CD4-positive, CD25-positive, alpha-beta regulatory T cell (primary cell): ENCODE measurements around the gene MEGF6. TPM values are rescaled to one million over a fixed set of nuclear protein-coding genes. Genes with fewer than 3 reads are reported as not detected.

Experiments
- ATAC-seq, 2 donors: fragments of 150-1000 bp; cut with Tn5 transposase; one replicate each; pipeline ENCODE4 v1.10.0; 2021; ENCODE audit warnings: low read depth in 2 of 2, moderate number of reproducible peaks in 2 of 2, moderate library complexity in 1 of 2
- DNase-seq, 3 donors: peaks; one replicate each; pipeline versions ENCODE4 v3.0.0 to v3.0.0-alpha.2; 2012 to 2022; ENCODE audit warnings: mixed read lengths in 1 of 3
- H3K27ac ChIP-seq: one replicate; pipeline ENCODE4 v1.7.0; 2013; ENCODE audit warnings: mild to moderate bottlenecking, low read length; ENCODE audit not compliant: insufficient read depth, poor library complexity, severe bottlenecking
- H3K27me3 ChIP-seq: one replicate; pipeline ENCODE4 v1.7.0; 2013; ENCODE audit warnings: low read length; ENCODE audit not compliant: control insufficient read depth, insufficient read depth
- H3K36me3 ChIP-seq: one replicate; pipeline ENCODE4 v1.7.0; 2013; ENCODE audit warnings: mild to moderate bottlenecking, low read length, moderate library complexity; ENCODE audit not compliant: control insufficient read depth, insufficient read depth
- H3K4me1 ChIP-seq: 2 replicates; pipeline ENCODE4 v1.7.0; 2013; ENCODE audit warnings: mild to moderate bottlenecking, low read length; ENCODE audit not compliant: insufficient read depth, control insufficient read depth, poor library complexity, severe bottlenecking
- H3K4me3 ChIP-seq: one replicate; pipeline ENCODE4 v1.7.0; 2013; ENCODE audit warnings: low read depth, mild to moderate bottlenecking, low read length, moderate library complexity
- H3K9me3 ChIP-seq, 2 experiments: 1 replicate in 1 of 2; 2 replicates in 1 of 2; pipeline ENCODE4 v1.7.0; 2013; ENCODE audit warnings: low read length in 2 of 2, mild to moderate bottlenecking in 1 of 2, moderate library complexity in 1 of 2; ENCODE audit not compliant: control insufficient read depth in 2 of 2
- H3K27ac Mint-ChIP-seq, 3 donors: one replicate each; pipeline ENCODE4 v1.8.0; 2020 to 2022; ENCODE audit warnings: mild to moderate bottlenecking in 3 of 3, mixed read lengths in 3 of 3, moderate library complexity in 2 of 3
- H3K27me3 Mint-ChIP-seq: one replicate; pipeline ENCODE4 v1.8.0; 2022; ENCODE audit warnings: mild to moderate bottlenecking, mixed read lengths
- H3K36me3 Mint-ChIP-seq: one replicate; pipeline ENCODE4 v1.8.0; 2020; ENCODE audit warnings: mixed read lengths
- H3K4me1 Mint-ChIP-seq, 4 donors: one replicate each; pipeline ENCODE4 v1.8.0; 2020 to 2022; ENCODE audit warnings: mixed read lengths in 4 of 4, mild to moderate bottlenecking in 1 of 4
- H3K4me3 Mint-ChIP-seq, 4 donors: one replicate each; pipeline ENCODE4 v1.8.0; 2020 to 2022; ENCODE audit warnings: mild to moderate bottlenecking in 4 of 4, mixed read lengths in 4 of 4, moderate library complexity in 3 of 4
- H3K9me3 Mint-ChIP-seq, 7 donors: one replicate each; pipeline ENCODE4 v1.8.0; 2020 to 2022; ENCODE audit warnings: mixed read lengths in 7 of 7, mild to moderate bottlenecking in 3 of 7, moderate library complexity in 2 of 7
- polyA plus RNA-seq, 4 donors: library from polyadenylated mRNA; unstranded; fragments of 300-500 nt; fragmentation: Illumina TruSeq; gene quantifications; one replicate each; pipeline ENCODE4 v1.2.3, GENCODE V29; 2021
- total RNA-seq: library from RNA; stranded (reverse); gene quantifications from one replicate; pipeline ENCODE4 v1.2.3, GENCODE V29; 2022

MEGF6 gene
- total and polyA plus RNA-seq, 5 donors from 2014 or later, result 4.7 to 123 (median 6.8) TPM

GRCh38 chr1:3519301-3519885, 91.9 kb downstream of the MEGF6 start:
- H3K4me3 Mint-ChIP-seq, result no peak overlapping the region
- H3K4me1 ChIP-seq, result no peaks in the 10 kb centered on the region
- no peaks in the 10 kb centered on the region for H3K36me3 ChIP-seq
- no peak for DNase-seq
- H3K9me3 Mint-ChIP-seq, result no peaks in the 10 kb centered on the region
- no peak for ATAC-seq
- H3K4me3 ChIP-seq, result no peak overlapping the region
- no peaks in the 10 kb centered on the region for H3K27me3 ChIP-seq
- peaks cover 0 to 4% (median under 1%) of the 10 kb centered on the region in 4 donors for H3K4me1 Mint-ChIP-seq
- H3K27me3 Mint-ChIP-seq, result no peaks in the 10 kb centered on the region
- H3K27ac ChIP-seq, result no peak overlapping the region
- no peaks in the 10 kb centered on the region for H3K9me3 ChIP-seq
- H3K36me3 Mint-ChIP-seq, result no peaks in the 10 kb centered on the region
- H3K27ac Mint-ChIP-seq, result no peak overlapping the region

- Mint-ChIP-seq H3K27ac (no peak overlapping the region), H3K9me3 (no peaks in the 10 kb centered on the region), H3K4me1 (peaks cover 0 to 2% (median 0%) of the 10 kb centered on the region in 4 donors), H3K4me3 (no peak overlapping the region), H3K27me3 (no peaks in the 10 kb centered on the region), H3K36me3 (no peaks in the 10 kb centered on the region)
- no peaks in the 10 kb centered on the region for H3K9me3 ChIP-seq
- no peaks in the 10 kb centered on the region for H3K36me3 ChIP-seq
- no peak overlapping the region for H3K4me3 ChIP-seq
- no peaks in the 10 kb centered on the region for H3K4me1 ChIP-seq
- no peak overlapping the region for H3K27ac ChIP-seq
- DNase-seq (no peak), ATAC-seq (no peak)
- H3K27me3 ChIP-seq, result no peaks in the 10 kb centered on the region
Observed at GRCh38 chr1:3518756-3519155, 92.6 kb downstream of the MEGF6 start.

GRCh38 chr1:3518256-3518655, 93.1 kb downstream of the MEGF6 start:
- Histone ChIP-seq H3K4me3 (no peak overlapping the region), H3K27ac (no peak overlapping the region), H3K27me3 (no peaks in the 10 kb centered on the region), H3K9me3 (no peaks in the 10 kb centered on the region), H3K4me1 (no peaks in the 10 kb centered on the region), H3K36me3 (peaks cover 3% of the 10 kb centered on the region)
- no peak overlapping the region for H3K4me3 Mint-ChIP-seq
- DNase-seq (peak; percentile 13 to 23 (median 18)), ATAC-seq (no peak)
- no peaks in the 10 kb centered on the region for H3K27me3 Mint-ChIP-seq
- H3K4me1 Mint-ChIP-seq, result peaks cover 0 to 2% (median 0%) of the 10 kb centered on the region in 4 donors
- no peak overlapping the region for H3K27ac Mint-ChIP-seq
- H3K9me3 Mint-ChIP-seq, result no peaks in the 10 kb centered on the region
- H3K36me3 Mint-ChIP-seq, result no peaks in the 10 kb centered on the region

GRCh38 chr1:3516911-3517675, 94.2 kb downstream of the MEGF6 start:
- peaks cover 0 to 2% (median 0%) of the 10 kb centered on the region in 4 donors for H3K4me1 Mint-ChIP-seq
- H3K36me3 ChIP-seq, result peaks cover 4% of the 10 kb centered on the region
- H3K4me3 ChIP-seq, result no peak overlapping the region
- H3K4me1 ChIP-seq, result no peaks in the 10 kb centered on the region
- no peaks in the 10 kb centered on the region for H3K9me3 ChIP-seq
- H3K27me3 Mint-ChIP-seq, result no peaks in the 10 kb centered on the region
- ATAC-seq (no peak), DNase-seq (no peak)
- no peak overlapping the region for H3K4me3 Mint-ChIP-seq
- H3K27ac ChIP-seq, result no peak overlapping the region
- no peak overlapping the region for H3K27ac Mint-ChIP-seq
- H3K27me3 ChIP-seq, result no peaks in the 10 kb centered on the region
- no peaks in the 10 kb centered on the region for H3K9me3 Mint-ChIP-seq
- no peaks in the 10 kb centered on the region for H3K36me3 Mint-ChIP-seq

GRCh38 chr1:3516481-3516869, 94.8 kb downstream of the MEGF6 start:
- H3K4me3 Mint-ChIP-seq, result no peak overlapping the region
- no peak overlapping the region for H3K4me3 ChIP-seq
- no peaks in the 10 kb centered on the region for H3K9me3 ChIP-seq
- H3K36me3 Mint-ChIP-seq, result no peaks in the 10 kb centered on the region
- peaks cover 8% of the 10 kb centered on the region for H3K36me3 ChIP-seq
- ATAC-seq (no peak), DNase-seq (no peak)
- H3K9me3 Mint-ChIP-seq, result no peaks in the 10 kb centered on the region
- no peaks in the 10 kb centered on the region for H3K27me3 Mint-ChIP-seq
- no peaks in the 10 kb centered on the region for H3K27me3 ChIP-seq
- no peak overlapping the region for H3K27ac Mint-ChIP-seq
- H3K4me1 ChIP-seq, result no peaks in the 10 kb centered on the region
- no peak overlapping the region for H3K27ac ChIP-seq
- peaks cover 0 to 2% (median 0%) of the 10 kb centered on the region in 4 donors for H3K4me1 Mint-ChIP-seq

GRCh38 chr1:3515774-3516480, 95.4 kb downstream of the MEGF6 start:
- no peak for ATAC-seq

GRCh38 chr1:3515272-3515671, 96.0 kb downstream of the MEGF6 start:
- Histone ChIP-seq H3K36me3 (peaks cover 8% of the 10 kb centered on the region), H3K4me3 (no peak overlapping the region), H3K27me3 (no peaks in the 10 kb centered on the region), H3K9me3 (no peaks in the 10 kb centered on the region), H3K27ac (no peak overlapping the region), H3K4me1 (no peaks in the 10 kb centered on the region)
- DNase-seq (no peak), ATAC-seq (no peak)
- Mint-ChIP-seq H3K27ac (no peak overlapping the region), H3K4me1 (peaks cover 0 to 2% (median under 1%) of the 10 kb centered on the region in 4 donors), H3K4me3 (no peak overlapping the region), H3K9me3 (no peaks in the 10 kb centered on the region), H3K36me3 (no peaks in the 10 kb centered on the region), H3K27me3 (no peaks in the 10 kb centered on the region)

More at GRCh38 chr1:3515774-3516480, 95.4 kb downstream of the MEGF6 start:
- no peak overlapping the region for H3K4me3 ChIP-seq
- H3K27me3 ChIP-seq, result no peaks in the 10 kb centered on the region
- no peaks in the 10 kb centered on the region for H3K36me3 Mint-ChIP-seq
- no peaks in the 10 kb centered on the region for H3K4me1 ChIP-seq
- peaks cover 8% of the 10 kb centered on the region for H3K36me3 ChIP-seq
- no peaks in the 10 kb centered on the region for H3K9me3 Mint-ChIP-seq
- no peaks in the 10 kb centered on the region for H3K27me3 Mint-ChIP-seq
- H3K27ac ChIP-seq, result no peak overlapping the region
- peaks cover 0 to 2% (median under 1%) of the 10 kb centered on the region in 4 donors for H3K4me1 Mint-ChIP-seq
- no peak overlapping the region for H3K4me3 Mint-ChIP-seq
- no peak overlapping the region for H3K27ac Mint-ChIP-seq
- no peaks in the 10 kb centered on the region for H3K9me3 ChIP-seq
- DNase-seq, result no peak
